ENCODE data around the gene CLMN.

The CLMN gene

DNA sequence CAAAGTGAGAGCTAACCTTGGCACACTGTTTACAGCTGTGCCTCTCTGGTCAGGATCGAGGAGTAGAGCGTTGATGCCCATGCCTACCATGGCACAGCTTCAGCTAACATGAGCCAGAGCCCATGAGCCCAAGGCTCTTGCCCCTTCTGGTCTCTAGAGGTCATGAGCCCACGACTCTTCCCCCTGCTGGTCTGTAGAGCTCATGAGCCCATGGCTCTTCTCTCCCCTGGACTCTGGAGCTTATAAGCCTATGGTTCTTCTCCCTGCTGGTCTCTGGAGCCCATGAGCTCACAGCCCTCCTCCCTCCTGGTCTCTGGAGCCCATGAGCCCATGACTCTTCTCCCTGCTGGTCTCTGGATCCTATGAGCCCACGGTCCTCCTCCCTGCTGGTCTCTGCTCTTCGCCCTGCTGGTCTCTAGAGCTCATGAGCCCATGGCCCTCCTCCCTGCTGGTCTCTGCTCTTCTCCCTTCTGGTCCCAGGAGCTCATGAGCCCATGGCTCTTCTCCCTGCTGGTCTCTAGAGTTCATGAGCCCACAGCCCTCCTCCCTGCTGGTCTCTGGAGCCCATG lies 16.6 kb upstream of the CLMN start:
- DNase-seq (ENCODE audit: insufficient read length, low spot score) (no peak), FAIRE-seq (no peak)
- TF ChIP-seq SPI1 (IDR thresholded peaks at IDR 0.05; ENCODE audit: low read depth, low read length) (no peak), PAX5 (IDR thresholded peaks at IDR 0.05; ENCODE audit: insufficient read depth, low read length, severe bottlenecking) (no peak), POLR2AphosphoS5 (IDR thresholded peaks at IDR 0.05; ENCODE audit: low read depth, low read length) (no peak), TAF1 (IDR thresholded peaks at IDR 0.05; ENCODE audit: low read depth, low read length) (no peak), POU2F2 (IDR thresholded peaks at IDR 0.05; ENCODE audit: low read depth, low read length) (no peak), POLR2A (IDR thresholded peaks at IDR 0.05; ENCODE audit: low read depth, low read length) (no peak)

DNA sequence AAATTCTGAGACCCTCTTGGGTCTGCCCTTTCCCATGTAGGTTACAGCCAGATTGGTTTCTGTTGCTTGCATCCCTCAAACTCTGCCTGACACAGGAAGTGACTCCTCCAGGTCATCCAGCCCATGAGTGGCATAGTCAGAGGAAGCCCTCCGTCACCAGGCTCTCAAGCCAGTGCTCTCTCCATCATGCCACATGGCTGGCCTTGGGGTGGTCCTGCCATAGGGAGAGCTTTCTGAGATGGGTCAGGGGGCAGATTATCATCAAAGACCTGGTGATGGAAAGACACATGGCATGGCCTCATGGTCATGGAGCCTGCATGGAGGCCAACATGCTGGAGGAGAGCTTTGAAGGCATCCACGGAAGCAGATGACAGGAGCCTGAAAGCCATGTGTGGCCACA lies 15.4 kb upstream of the CLMN start:
- TF ChIP-seq POU2F2 (IDR thresholded peaks at IDR 0.05; ENCODE audit: low read depth, low read length) (no peak), TAF1 (IDR thresholded peaks at IDR 0.05; ENCODE audit: low read depth, low read length) (no peak), POLR2AphosphoS5 (IDR thresholded peaks at IDR 0.05; ENCODE audit: low read depth, low read length) (no peak), SPI1 (IDR thresholded peaks at IDR 0.05; ENCODE audit: low read depth, low read length) (no peak), PAX5 (IDR thresholded peaks at IDR 0.05; ENCODE audit: insufficient read depth, low read length, severe bottlenecking) (no peak), POLR2A (IDR thresholded peaks at IDR 0.05; ENCODE audit: low read depth, low read length) (no peak)
- FAIRE-seq: no peak
- no peak for DNase-seq (ENCODE audit: insufficient read length, low spot score)

DNA sequence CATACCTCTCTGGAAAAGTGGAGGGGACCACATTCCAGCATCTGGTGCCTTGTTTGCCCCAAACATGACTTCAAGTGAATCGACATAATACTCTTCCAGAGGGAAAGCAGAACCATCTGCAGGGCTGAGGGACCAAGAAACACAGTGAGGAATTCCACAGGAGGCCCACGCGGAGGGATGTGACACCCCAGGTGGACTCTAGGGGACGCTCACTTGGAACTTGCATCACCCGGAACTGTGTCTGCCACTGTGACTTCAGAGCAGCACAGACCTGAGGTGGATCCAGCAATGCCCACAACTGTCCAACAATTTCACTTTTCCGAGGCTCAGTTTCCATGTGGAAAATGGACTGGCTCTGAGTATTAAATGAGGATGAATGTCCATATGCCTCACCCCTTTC lies 14.3 kb upstream of the CLMN start:
- no peak for TF ChIP-seq TAF1 (IDR thresholded peaks at IDR 0.05; ENCODE audit: low read depth, low read length)
- TF ChIP-seq POLR2AphosphoS5 (IDR thresholded peaks at IDR 0.05; ENCODE audit: low read depth, low read length): no peak
- no peak for TF ChIP-seq SPI1 (IDR thresholded peaks at IDR 0.05; ENCODE audit: low read depth, low read length)
- no peak for TF ChIP-seq POLR2A (IDR thresholded peaks at IDR 0.05; ENCODE audit: low read depth, low read length)
- no peak for TF ChIP-seq POU2F2 (IDR thresholded peaks at IDR 0.05; ENCODE audit: low read depth, low read length)
- TF ChIP-seq PAX5 (IDR thresholded peaks at IDR 0.05; ENCODE audit: insufficient read depth, low read length, severe bottlenecking): no peak
- no peak for FAIRE-seq
- DNase-seq (ENCODE audit: insufficient read length, low spot score): no peak

DNA sequence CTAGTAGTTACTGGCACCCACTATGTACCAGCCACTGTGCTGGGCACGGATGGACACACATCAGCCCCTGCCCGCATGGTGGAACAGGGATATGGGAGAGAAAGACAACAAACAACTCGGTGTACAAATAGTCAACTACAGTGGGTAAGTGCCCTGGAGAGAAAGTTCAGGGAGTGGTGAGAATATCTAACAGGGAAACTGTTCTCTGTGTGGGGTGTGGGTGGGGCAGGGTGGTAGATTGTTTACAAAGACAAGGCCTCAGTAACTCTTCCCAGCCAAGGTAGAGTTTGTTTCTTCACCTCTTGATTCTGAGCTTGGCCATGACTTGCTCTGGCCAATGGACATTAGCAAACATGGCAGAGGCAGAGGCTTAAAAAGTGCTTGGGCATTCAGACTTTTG lies 12.9 kb upstream of the CLMN start:
- DNase-seq (ENCODE audit: insufficient read length, low spot score): no peak
- no peak for FAIRE-seq
- no peak for TF ChIP-seq SPI1 (IDR thresholded peaks at IDR 0.05; ENCODE audit: low read depth, low read length)
- TF ChIP-seq TAF1 (IDR thresholded peaks at IDR 0.05; ENCODE audit: low read depth, low read length): no peak
- no peak for TF ChIP-seq POLR2A (IDR thresholded peaks at IDR 0.05; ENCODE audit: low read depth, low read length)

DNA sequence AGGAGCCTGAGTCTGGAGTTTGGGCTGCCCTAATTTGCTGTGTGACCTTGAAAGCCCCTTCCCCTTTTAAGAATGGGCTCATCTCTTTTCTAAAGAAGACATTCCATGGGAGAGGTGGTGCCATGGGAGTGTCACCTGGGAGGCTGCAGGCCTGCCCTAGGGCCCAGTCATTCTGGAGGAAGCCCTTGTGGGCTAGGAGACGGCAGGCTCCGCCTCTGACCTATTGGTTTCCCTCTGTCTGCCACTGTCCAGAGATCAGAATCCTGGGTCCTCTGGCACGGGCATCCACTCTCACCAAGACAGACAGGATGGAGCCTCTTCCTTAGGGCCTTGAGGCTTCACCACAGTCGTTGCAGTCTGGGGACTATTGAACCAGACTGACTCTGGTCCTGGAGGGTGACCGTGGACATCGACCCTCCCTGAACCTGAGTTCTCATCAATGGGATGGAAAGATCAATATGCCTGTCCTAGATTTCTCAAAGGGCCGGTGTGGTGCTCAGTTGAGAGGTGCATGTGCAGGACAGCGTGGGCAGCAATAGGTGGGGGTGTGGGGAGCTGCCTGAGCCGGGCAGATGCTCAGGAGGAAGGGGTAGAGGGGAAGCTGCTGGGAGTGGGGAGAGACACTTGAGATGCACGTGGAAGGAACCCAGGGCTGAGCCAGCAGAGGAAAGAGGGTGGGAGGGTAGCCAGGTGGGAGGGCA lies 12.2 kb upstream of the CLMN start:
- DNase-seq (ENCODE audit: insufficient read length, low spot score): no peak
- TF ChIP-seq SPI1 (IDR thresholded peaks at IDR 0.05; ENCODE audit: low read depth, low read length): no peak
- no peak for TF ChIP-seq TAF1 (IDR thresholded peaks at IDR 0.05; ENCODE audit: low read depth, low read length)
- no peak for TF ChIP-seq POLR2AphosphoS5 (IDR thresholded peaks at IDR 0.05; ENCODE audit: low read depth, low read length)
- no peak for TF ChIP-seq POU2F2 (IDR thresholded peaks at IDR 0.05; ENCODE audit: low read depth, low read length)
- no peak for TF ChIP-seq POLR2A (IDR thresholded peaks at IDR 0.05; ENCODE audit: low read depth, low read length)
- no peak for FAIRE-seq

DNA sequence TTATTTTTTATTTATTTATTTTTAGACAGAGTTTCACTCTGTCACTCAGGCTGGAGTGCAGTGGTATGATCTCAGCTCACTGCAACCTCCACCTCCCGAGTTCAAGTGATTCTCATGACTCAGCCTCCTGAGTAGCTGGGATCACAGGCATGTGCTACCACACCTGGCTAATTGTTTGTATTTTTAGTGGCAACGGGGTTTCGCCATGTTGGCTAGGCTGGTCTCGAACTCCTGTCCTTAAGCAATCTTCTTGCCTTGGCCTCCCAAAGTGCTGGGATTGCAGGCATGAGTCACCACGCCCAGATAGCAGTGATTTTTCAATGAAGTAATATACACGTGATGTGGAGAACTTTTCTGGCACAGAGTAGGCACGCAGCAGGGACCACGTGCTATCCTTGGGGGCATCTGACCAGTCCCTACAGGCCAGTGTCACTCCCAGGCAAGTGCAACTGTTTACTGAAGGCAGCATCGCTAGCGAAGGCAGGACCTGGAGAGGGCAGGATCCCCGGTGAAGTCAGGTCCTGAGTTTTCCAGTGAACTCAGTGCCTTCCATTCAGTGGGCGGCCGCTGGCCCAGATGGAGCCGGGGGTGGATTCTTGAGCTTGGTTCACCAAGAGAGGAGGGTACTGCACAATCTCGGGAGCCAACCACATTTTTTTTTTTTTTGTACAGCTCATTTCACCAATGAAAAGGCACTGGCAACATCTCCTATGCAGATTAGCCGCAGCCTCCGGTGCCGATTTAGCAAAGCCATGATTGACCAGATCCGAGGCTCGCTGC lies 11.1 kb upstream of the CLMN start:
- no peak for TF ChIP-seq PAX5 (IDR thresholded peaks at IDR 0.05; ENCODE audit: insufficient read depth, low read length, severe bottlenecking)
- TF ChIP-seq POLR2A (IDR thresholded peaks at IDR 0.05; ENCODE audit: low read depth, low read length): no peak
- TF ChIP-seq TAF1 (IDR thresholded peaks at IDR 0.05; ENCODE audit: low read depth, low read length): no peak
- TF ChIP-seq SPI1 (IDR thresholded peaks at IDR 0.05; ENCODE audit: low read depth, low read length): no peak
- TF ChIP-seq POU2F2 (IDR thresholded peaks at IDR 0.05; ENCODE audit: low read depth, low read length): no peak
- TF ChIP-seq POLR2AphosphoS5 (IDR thresholded peaks at IDR 0.05; ENCODE audit: low read depth, low read length): no peak
- DNase-seq (ENCODE audit: insufficient read length, low spot score) (no peak), FAIRE-seq (peak; percentile 9)

DNA sequence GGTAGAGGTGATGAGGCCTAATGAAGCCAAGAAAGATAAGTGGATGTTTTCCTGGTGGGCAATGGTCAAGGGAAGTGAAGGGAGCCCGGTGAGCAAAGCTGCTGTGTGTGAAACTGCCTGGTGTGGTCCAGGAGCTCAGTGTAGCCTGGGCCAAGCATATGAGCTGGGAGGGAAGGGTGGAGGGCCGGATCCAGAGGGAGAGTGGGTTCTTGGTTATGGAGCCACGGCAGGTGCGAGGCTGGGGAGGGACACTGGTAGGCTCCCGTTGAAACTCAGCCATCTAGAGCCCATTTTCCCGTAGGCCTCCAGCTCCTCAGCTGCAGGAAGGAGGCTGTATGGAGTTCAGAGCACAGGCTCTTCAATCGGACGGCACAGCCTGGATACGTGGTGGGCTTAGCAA lies 10.2 kb upstream of the CLMN start:
- no peak for FAIRE-seq
- DNase-seq (ENCODE audit: insufficient read length, low spot score): no peak
- TF ChIP-seq POLR2A (IDR thresholded peaks at IDR 0.05; ENCODE audit: low read depth, low read length) (no peak), TAF1 (IDR thresholded peaks at IDR 0.05; ENCODE audit: low read depth, low read length) (no peak)

DNA sequence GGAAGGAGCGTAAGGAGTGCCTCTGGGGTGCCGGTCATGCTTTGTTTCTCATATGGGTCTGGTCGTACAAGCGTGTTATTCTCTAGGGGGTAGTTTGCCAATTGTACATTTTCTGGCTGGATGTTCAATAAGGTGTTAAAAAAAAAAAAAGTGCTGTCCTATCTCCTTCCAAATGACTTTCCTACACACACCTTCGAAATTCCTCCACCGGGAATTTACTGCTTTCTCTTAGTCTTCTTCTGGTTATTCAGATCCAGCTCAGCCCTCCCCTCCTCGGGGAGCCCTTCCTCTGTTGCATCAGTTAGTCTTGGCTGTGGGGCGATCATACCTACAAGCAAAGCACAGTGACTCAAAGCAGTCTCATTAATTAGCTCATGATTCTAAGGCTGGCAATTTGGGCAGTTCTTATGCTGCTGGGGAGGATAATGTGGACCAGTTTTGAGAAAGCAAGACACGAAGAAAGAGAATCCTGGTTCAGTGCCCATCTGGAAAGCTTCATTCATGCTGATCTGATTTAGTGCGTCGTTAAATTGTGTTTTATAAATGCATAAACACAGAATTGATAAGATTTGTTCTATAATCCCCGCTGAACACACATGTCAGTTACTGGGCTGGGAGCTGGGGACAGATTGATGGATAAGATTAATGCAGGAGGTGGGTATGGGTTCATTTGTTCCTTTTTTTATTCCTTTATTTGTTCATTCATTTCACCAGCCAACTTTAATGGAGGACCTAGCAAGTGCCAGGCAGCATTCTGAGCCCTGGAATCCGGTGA lies 9.2 kb upstream of the CLMN start:
- DNase-seq (ENCODE audit: insufficient read length, low spot score): no peak
- peak; percentile 87 for FAIRE-seq
- no peak for TF ChIP-seq POLR2A (IDR thresholded peaks at IDR 0.05; ENCODE audit: low read depth, low read length)
- no peak for TF ChIP-seq PAX5 (IDR thresholded peaks at IDR 0.05; ENCODE audit: insufficient read depth, low read length, severe bottlenecking)
- TF ChIP-seq POLR2AphosphoS5 (IDR thresholded peaks at IDR 0.05; ENCODE audit: low read depth, low read length): no peak
- no peak for TF ChIP-seq SPI1 (IDR thresholded peaks at IDR 0.05; ENCODE audit: low read depth, low read length)
- no peak for TF ChIP-seq TAF1 (IDR thresholded peaks at IDR 0.05; ENCODE audit: low read depth, low read length)
- no peak for TF ChIP-seq POU2F2 (IDR thresholded peaks at IDR 0.05; ENCODE audit: low read depth, low read length)

Data from GM12891 (cell line).